Activated naive CD8-positive, alpha-beta T cell treated with anti-CD3 and anti-CD28 coated beads, Interleukin-2, amount 10 ng/mL, durations not matched to agents 7 days and 5 days (primary cell): Measurements from ENCODE around the gene HTN3. TPM values are rescaled to one million over a fixed set of nuclear protein-coding genes. Genes with fewer than 3 reads are reported as not detected.
"Not testable (repeated sequence)": the region's sequence is repeated elsewhere in the genome, so short reads cannot be mapped to it uniquely, and the experiment has no call there.

Experiments
- ATAC-seq: fragments of 150-1000 bp; cut with Tn5 transposase; one replicate; pipeline ENCODE4 v1.10.0; 2021; ENCODE audit warnings: low read depth, moderate library complexity
- POLR2A ChIA-PET: fragments of 350-600 bp; sonication (Branson Sonifier 250); formaldehyde crosslinking; loops from one replicate; lab custom pipeline; 2021; ENCODE audit warnings: antibody characterized with exemption; lab: Charles Lee
- DNase-seq: peaks from one replicate; pipeline ENCODE4 v3.0.0; 2021
- H3K27ac Mint-ChIP-seq: one replicate; pipeline ENCODE4 v1.8.0; 2022; ENCODE audit warnings: mild to moderate bottlenecking, mixed read lengths
- H3K27me3 Mint-ChIP-seq: one replicate; pipeline ENCODE4 v1.8.0; 2022; ENCODE audit warnings: mild to moderate bottlenecking, moderate library complexity, mixed read lengths
- H3K36me3 Mint-ChIP-seq: one replicate; pipeline ENCODE4 v1.8.0; 2021; ENCODE audit warnings: mild to moderate bottlenecking, mixed read lengths
- H3K4me1 Mint-ChIP-seq: one replicate; pipeline ENCODE4 v1.8.0; 2021; ENCODE audit warnings: mixed read lengths
- H3K4me3 Mint-ChIP-seq: one replicate; pipeline ENCODE4 v1.8.0; 2022; ENCODE audit warnings: mild to moderate bottlenecking, moderate library complexity, mixed read lengths
- H3K9me3 Mint-ChIP-seq: one replicate; pipeline ENCODE4 v1.8.0; 2021; ENCODE audit warnings: mixed read lengths
- total RNA-seq, 2 experiments: library from RNA; stranded (reverse); gene quantifications; one replicate each; pipeline ENCODE4 v1.2.3, GENCODE V29; 2021

The HTN3 gene
- not detected for total RNA-seq

GRCh38 chr4:70028159-70028558 lies at the start of gene HTN3:
TSS of gene HTN3 (plus strand) at chr4:70028459. CDS start at chr4:70030741, 2,282 bp downstream.
- ATAC-seq, POLR2A ChIA-PET, H3K27me3 Mint-ChIP-seq, H3K36me3 Mint-ChIP-seq, H3K9me3 Mint-ChIP-seq, H3K4me3 Mint-ChIP-seq, DNase-seq, H3K4me1 Mint-ChIP-seq, H3K27ac Mint-ChIP-seq: not testable (repeated sequence)

- POLR2A ChIA-PET = no interaction called here
- Mint-ChIP-seq H3K4me3 (no peak overlapping the region), H3K4me1 (no peaks in the 10 kb centered on the region), H3K27ac (no peak overlapping the region), H3K27me3 (no peaks in the 10 kb centered on the region), H3K36me3 (no peaks in the 10 kb centered on the region), H3K9me3 (no peaks in the 10 kb centered on the region)
- ATAC-seq (no peak), DNase-seq (no peak)
These were observed 44.2 kb upstream of the HTN3 start for GRCh38 chr4:69984030-69984443.

- Mint-ChIP-seq H3K4me1 (no peaks in the 10 kb centered on the region), H3K4me3 (no peak overlapping the region), H3K9me3 (no peaks in the 10 kb centered on the region), H3K27ac (no peak overlapping the region), H3K36me3 (no peaks in the 10 kb centered on the region), H3K27me3 (no peaks in the 10 kb centered on the region)
- no peak for ATAC-seq
- no peak for DNase-seq
- POLR2A ChIA-PET = no interaction called here
These were observed 41.6 kb upstream of the HTN3 start for GRCh38 chr4:69986663-69987062.

- H3K36me3 Mint-ChIP-seq = no peaks in the 10 kb centered on the region
- no peaks in the 10 kb centered on the region for H3K4me1 Mint-ChIP-seq
- DNase-seq = no peak
- H3K4me3 Mint-ChIP-seq = no peak overlapping the region
- no peaks in the 10 kb centered on the region for H3K9me3 Mint-ChIP-seq
- no peaks in the 10 kb centered on the region for H3K27me3 Mint-ChIP-seq
- ATAC-seq = no peak
- no peak overlapping the region for H3K27ac Mint-ChIP-seq
- POLR2A ChIA-PET = no interaction called here
These were observed 37.2 kb upstream of the HTN3 start for GRCh38 chr4:69991016-69991415.

GRCh38 chr4:69994782-69995181 lies 33.5 kb upstream of the HTN3 start:
- no peaks in the 10 kb centered on the region for H3K4me1 Mint-ChIP-seq
- DNase-seq (no peak), ATAC-seq (no peak)
- no peaks in the 10 kb centered on the region for H3K27me3 Mint-ChIP-seq
- POLR2A ChIA-PET = no interaction called here
- H3K4me3 Mint-ChIP-seq = no peak overlapping the region
- no peaks in the 10 kb centered on the region for H3K9me3 Mint-ChIP-seq
- no peak overlapping the region for H3K27ac Mint-ChIP-seq
- H3K36me3 Mint-ChIP-seq = no peaks in the 10 kb centered on the region

- DNase-seq (no peak), ATAC-seq (no peak)
- Mint-ChIP-seq H3K36me3 (no peaks in the 10 kb centered on the region), H3K4me3 (no peak within 1 kb of the TSS), H3K27ac (no peak within 1 kb of the TSS), H3K4me1 (no peaks in the 10 kb centered on the region), H3K9me3 (no peaks in the 10 kb centered on the region), H3K27me3 (no peaks in the 10 kb centered on the region)
- POLR2A ChIA-PET = no interaction called here
These were observed 32.7 kb upstream of the HTN3 start, which contains the start of gene STATH for GRCh38 chr4:69995526-69996016. TSS of gene STATH (plus strand) at chr4:69995966. CDS start at chr4:69998438, 2,472 bp downstream.

GRCh38 chr4:69999420-69999819 lies 28.8 kb upstream of the HTN3 start:
- POLR2A ChIA-PET = no interaction called here
- no peak for DNase-seq
- Mint-ChIP-seq H3K27me3 (no peaks in the 10 kb centered on the region), H3K4me3 (no peak overlapping the region), H3K4me1 (no peaks in the 10 kb centered on the region), H3K36me3 (no peaks in the 10 kb centered on the region), H3K9me3 (no peaks in the 10 kb centered on the region), H3K27ac (no peak overlapping the region)
- no peak for ATAC-seq

- DNase-seq (no peak), ATAC-seq (no peak)
- Mint-ChIP-seq H3K36me3 (no peaks in the 10 kb centered on the region), H3K4me3 (no peak overlapping the region), H3K27ac (no peak overlapping the region), H3K4me1 (no peaks in the 10 kb centered on the region), H3K27me3 (no peaks in the 10 kb centered on the region), H3K9me3 (no peaks in the 10 kb centered on the region)
- POLR2A ChIA-PET = no interaction called here
These were observed 27.5 kb upstream of the HTN3 start for GRCh38 chr4:70000711-70001110.

- Mint-ChIP-seq H3K4me3 (no peak overlapping the region), H3K36me3 (no peaks in the 10 kb centered on the region), H3K9me3 (no peaks in the 10 kb centered on the region), H3K27me3 (no peaks in the 10 kb centered on the region), H3K27ac (no peak overlapping the region), H3K4me1 (no peaks in the 10 kb centered on the region)
- ATAC-seq (no peak), DNase-seq (no peak)
- POLR2A ChIA-PET = no interaction called here
These were observed 25.8 kb upstream of the HTN3 start for GRCh38 chr4:70002507-70002906.

- no peak overlapping the region for H3K4me3 Mint-ChIP-seq
- POLR2A ChIA-PET = no interaction called here
- H3K4me1 Mint-ChIP-seq = no peaks in the 10 kb centered on the region
- no peak overlapping the region for H3K27ac Mint-ChIP-seq
- DNase-seq = no peak
- no peaks in the 10 kb centered on the region for H3K36me3 Mint-ChIP-seq
- H3K9me3 Mint-ChIP-seq = no peaks in the 10 kb centered on the region
- no peaks in the 10 kb centered on the region for H3K27me3 Mint-ChIP-seq
- ATAC-seq = no peak
These were observed 19.5 kb upstream of the HTN3 start for GRCh38 chr4:70008771-70009170.

- H3K27me3 Mint-ChIP-seq, POLR2A ChIA-PET, DNase-seq, ATAC-seq, H3K36me3 Mint-ChIP-seq, H3K27ac Mint-ChIP-seq, H3K4me1 Mint-ChIP-seq, H3K4me3 Mint-ChIP-seq, H3K9me3 Mint-ChIP-seq: not testable (repeated sequence)
These were observed 9.3 kb upstream of the HTN3 start for GRCh38 chr4:70019006-70019405.

GRCh38 chr4:70023218-70023617 lies 5.0 kb upstream of the HTN3 start:
- Mint-ChIP-seq H3K36me3 (no peaks in the 10 kb centered on the region), H3K27ac (no peak overlapping the region), H3K4me1 (no peaks in the 10 kb centered on the region), H3K4me3 (no peak overlapping the region), H3K27me3 (no peaks in the 10 kb centered on the region), H3K9me3 (no peaks in the 10 kb centered on the region)
- POLR2A ChIA-PET = no interaction called here
- DNase-seq = no peak
- no peak for ATAC-seq

GRCh38 chr4:70027011-70027410 lies 1.2 kb upstream of the HTN3 start:
- H3K9me3 Mint-ChIP-seq = no peaks in the 10 kb centered on the region
- H3K27ac Mint-ChIP-seq = no peak overlapping the region
- DNase-seq (no peak), ATAC-seq (no peak)
- H3K4me3 Mint-ChIP-seq = no peak overlapping the region
- H3K4me1 Mint-ChIP-seq = no peaks in the 10 kb centered on the region
- H3K27me3 Mint-ChIP-seq = no peaks in the 10 kb centered on the region
- no peaks in the 10 kb centered on the region for H3K36me3 Mint-ChIP-seq
- POLR2A ChIA-PET = no interaction called here

GRCh38 chr4:70037559-70037958 lies 9.3 kb downstream of the HTN3 start:
- ATAC-seq, H3K36me3 Mint-ChIP-seq, H3K27ac Mint-ChIP-seq, H3K4me1 Mint-ChIP-seq, POLR2A ChIA-PET, H3K27me3 Mint-ChIP-seq, DNase-seq, H3K9me3 Mint-ChIP-seq, H3K4me3 Mint-ChIP-seq: not testable (repeated sequence)

- H3K4me3 Mint-ChIP-seq, POLR2A ChIA-PET, H3K4me1 Mint-ChIP-seq, ATAC-seq, H3K9me3 Mint-ChIP-seq, H3K27me3 Mint-ChIP-seq, H3K36me3 Mint-ChIP-seq, DNase-seq, H3K27ac Mint-ChIP-seq: not testable (repeated sequence)
These were observed 11.7 kb downstream of the HTN3 start for GRCh38 chr4:70039928-70040327.
